ENCODE data around the gene STK17B. TPM values are rescaled to one million over a fixed set of nuclear protein-coding genes. Genes with fewer than 3 reads are reported as not detected.

STK17B gene
- total RNA-seq, 2 experiments from 2014 or later: 175 to 176 TPM

DNA sequence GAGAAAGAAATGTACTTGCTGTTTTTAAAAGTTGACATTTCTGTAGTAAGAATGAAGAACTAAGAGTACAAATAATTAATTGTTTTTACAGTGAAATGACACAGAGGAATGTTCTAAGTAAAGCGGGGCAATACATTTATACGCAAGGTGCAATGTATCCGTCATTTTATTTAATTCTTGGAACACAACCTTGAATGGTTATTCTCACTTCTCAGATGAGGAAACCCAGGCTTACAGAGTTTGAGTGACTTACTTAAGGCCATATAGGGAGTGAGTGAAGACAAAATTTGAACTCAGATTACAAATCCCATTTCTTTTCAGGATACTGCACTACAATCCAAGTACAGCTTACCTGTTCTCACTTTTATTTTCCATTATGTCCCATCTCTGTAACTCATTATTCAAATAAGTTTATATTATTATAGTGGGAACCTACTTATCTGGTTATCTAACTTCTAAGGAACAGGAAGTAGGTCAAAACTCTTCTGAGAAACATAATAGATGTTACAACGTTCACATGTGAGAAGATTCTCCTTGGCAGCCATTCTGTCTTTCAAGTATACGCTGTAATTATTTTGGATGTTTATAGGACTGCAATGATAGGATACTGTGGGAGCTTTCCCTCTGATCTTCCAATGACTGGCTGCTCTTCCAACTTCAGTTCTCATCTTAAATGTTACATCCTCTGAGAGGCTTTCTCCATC, 12.3 kb upstream of the STK17B start:
- ChIA-PET CTCF (interaction anchor here (0.6 to 1.6 kb wide), 7 partner anchors 12 to 75 kb away, joined by 3 to 11 read pairs (median 4); partner anchors contain the start of gene STK17B), POLR2A (interaction anchor here (0.9 to 4.4 kb wide), 8 partner anchors 13 to 93 kb away, joined by 3 to 35 read pairs (median 4); partner anchors contain the start of gene STK17B)
- H3K9me3 Mint-ChIP-seq: peaks cover 9% of the 10 kb centered on the region
- peaks cover 86% of the 10 kb centered on the region for H3K4me1 Mint-ChIP-seq (ENCODE audit: low read depth)
- no peaks in the 10 kb centered on the region for H3K27me3 Mint-ChIP-seq
- no peak for DNase-seq
- peak overlapping the region; percentile 88 for H3K27ac Mint-ChIP-seq
- H3K36me3 Mint-ChIP-seq: peaks cover 4% of the 10 kb centered on the region
- peak overlapping the region; percentile 75 for H3K4me3 Mint-ChIP-seq
- intact Hi-C loops (cut with micrococcal nuclease): loop anchor here (1.0 kb wide), 3 partner anchors 10 to 28 kb away; no protein-coding TSS in a partner anchor

DNA sequence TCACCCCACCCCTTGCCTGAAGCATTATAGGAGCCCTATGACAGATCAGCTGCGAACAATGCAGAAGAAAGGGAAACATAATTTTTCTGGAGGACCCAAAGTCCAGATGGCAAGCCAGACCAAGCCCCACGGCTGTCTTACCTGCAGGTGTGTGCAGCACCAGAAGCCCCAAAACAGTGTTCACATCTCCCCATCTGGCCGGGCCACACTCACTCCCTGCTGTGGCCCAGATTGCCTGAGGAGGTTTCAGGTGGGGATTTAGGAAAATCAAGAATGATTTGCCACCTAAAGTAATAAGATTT, 11.7 kb upstream of the STK17B start:
- intact Hi-C loops (cut with micrococcal nuclease): loop anchor here (1.0 kb wide), 2 partner anchors 17 to 28 kb away; no protein-coding TSS in a partner anchor

DNA sequence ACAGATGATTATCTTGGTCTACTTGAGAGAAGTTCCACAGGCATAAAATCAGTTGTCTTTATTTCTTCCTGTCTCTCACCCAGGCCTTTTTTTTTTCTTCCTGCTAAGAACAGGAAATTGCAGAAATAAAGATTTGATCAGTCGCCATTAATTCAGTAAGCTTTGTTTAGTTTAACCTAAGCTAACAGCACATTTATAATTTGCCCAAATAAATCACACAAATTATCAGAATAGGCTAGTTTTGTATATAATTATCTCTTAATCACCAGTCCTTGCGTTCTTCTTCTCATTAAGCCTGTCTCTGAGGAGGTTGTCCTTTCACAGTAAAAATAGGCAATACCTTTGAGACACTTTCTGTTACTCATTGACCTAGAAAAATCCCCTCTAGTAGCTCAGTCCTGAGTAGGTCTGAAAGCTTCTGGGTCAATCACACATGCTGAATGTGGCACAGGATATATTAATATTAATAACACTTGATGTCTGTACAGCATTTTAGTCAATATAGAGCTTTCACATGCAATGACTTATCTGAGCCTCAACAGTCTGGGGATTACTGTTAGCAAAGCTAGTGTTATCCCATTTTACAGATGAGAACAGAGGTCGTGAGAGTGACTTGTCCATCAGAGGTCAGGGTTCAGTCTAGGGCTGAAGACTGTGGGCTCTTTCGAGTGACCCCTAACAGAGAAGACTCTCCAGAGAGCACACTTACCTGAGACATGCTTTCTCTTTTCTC, 11.2 kb upstream of the STK17B start:
- Mint-ChIP-seq H3K4me3 (peak overlapping the region; percentile 75), H3K36me3 (peaks cover 4% of the 10 kb centered on the region), H3K27me3 (no peaks in the 10 kb centered on the region), H3K9me3 (peaks cover 7% of the 10 kb centered on the region), H3K27ac (peak overlapping the region; percentile 88), H3K4me1 (ENCODE audit: low read depth) (peaks cover 77% of the 10 kb centered on the region)
- intact Hi-C loops (cut with micrococcal nuclease): loop anchor here (1.0 kb wide), 4 partner anchors 8 to 60 kb away; no protein-coding TSS in a partner anchor
- CTCF ChIA-PET: interaction anchor here (0.6 to 1.6 kb wide), 10 partner anchors 11 to 271 kb away, joined by 3 to 11 read pairs (median 4); partner anchors contain the start of gene STK17B
- DNase-seq: no peak
- POLR2A ChIA-PET: interaction anchor here (0.9 to 4.4 kb wide), 13 partner anchors 12 to 623 kb away, joined by 3 to 35 read pairs (median 4); partner anchors contain the start of gene STK17B

More for the DNA sequence above, 11.7 kb upstream of the STK17B start:
- peaks cover 9% of the 10 kb centered on the region for H3K9me3 Mint-ChIP-seq
- peak overlapping the region; percentile 88 for H3K27ac Mint-ChIP-seq
- peak overlapping the region; percentile 75 for H3K4me3 Mint-ChIP-seq
- ChIA-PET POLR2A (interaction anchor here (0.9 to 4.4 kb wide), 11 partner anchors 12 to 525 kb away, joined by 3 to 35 read pairs (median 4); partner anchors contain the start of gene STK17B), CTCF (interaction anchor here (0.6 to 1.6 kb wide), 9 partner anchors 12 to 270 kb away, joined by 3 to 11 read pairs (median 4); partner anchors contain the start of gene STK17B)
- DNase-seq: peak; percentile 24
- peaks cover 4% of the 10 kb centered on the region for H3K36me3 Mint-ChIP-seq
- no peaks in the 10 kb centered on the region for H3K27me3 Mint-ChIP-seq
- H3K4me1 Mint-ChIP-seq (ENCODE audit: low read depth): peaks cover 81% of the 10 kb centered on the region

DNA sequence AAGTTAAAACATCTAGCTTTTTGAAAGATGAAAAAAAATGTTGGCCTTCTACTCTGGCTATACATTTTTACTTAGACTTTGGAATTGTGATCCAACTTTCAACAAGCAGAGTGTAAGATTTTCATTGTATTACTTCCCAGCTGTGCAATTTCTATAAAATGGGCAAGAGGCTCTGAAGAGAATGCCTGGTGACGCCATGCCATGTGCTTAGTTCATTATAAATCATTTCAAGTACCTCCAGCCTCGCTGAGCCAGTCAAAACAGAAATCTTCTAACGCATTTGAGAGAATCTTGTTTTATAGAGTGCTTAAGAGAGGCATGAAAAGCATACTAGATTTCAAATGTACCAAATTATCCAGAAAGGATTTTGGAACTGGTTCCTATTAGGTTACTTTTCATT, 10.1 kb upstream of the STK17B start:
- POLR2A ChIA-PET: interaction anchor here (0.8 to 4.4 kb wide), 6 partner anchors 11 to 621 kb away, joined by 3 to 35 read pairs (median 3); partner anchors contain the start of gene STK17B
- H3K4me3 Mint-ChIP-seq: no peak overlapping the region
- DNase-seq: no peak
- no peaks in the 10 kb centered on the region for H3K9me3 Mint-ChIP-seq
- H3K27ac Mint-ChIP-seq: peak overlapping the region; percentile 88
- CTCF ChIA-PET: interaction anchor here (0.9 to 1.1 kb wide), 2 partner anchors 51 to 78 kb away, joined by 4 to 5 read pairs; no protein-coding TSS in a partner anchor
- intact Hi-C loops (cut with micrococcal nuclease): no loop called here
- peaks cover 79% of the 10 kb centered on the region for H3K4me1 Mint-ChIP-seq (ENCODE audit: low read depth)
- H3K27me3 Mint-ChIP-seq: no peaks in the 10 kb centered on the region
- H3K36me3 Mint-ChIP-seq: no peaks in the 10 kb centered on the region

DNA sequence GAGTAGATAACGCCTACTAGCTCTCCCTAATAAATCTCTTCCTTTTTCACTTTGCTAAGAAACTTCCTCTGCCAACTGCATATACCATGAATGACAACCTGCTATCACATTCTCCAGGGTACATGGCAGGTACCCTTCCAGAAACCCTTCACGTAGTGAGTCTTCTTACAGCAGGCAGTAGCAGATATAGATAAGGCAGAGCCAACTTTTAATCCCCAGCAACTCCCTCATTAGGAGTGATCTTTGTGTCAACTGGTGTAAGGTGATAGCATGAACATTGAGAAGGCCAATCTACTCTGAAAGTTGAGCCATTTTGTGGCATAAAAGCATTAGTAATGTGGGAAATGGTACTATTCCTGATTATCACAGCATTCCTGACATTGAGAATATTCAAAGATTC, 5.7 kb upstream of the STK17B start:
- peak overlapping the region; percentile 85 for H3K27ac Mint-ChIP-seq
- DNase-seq: no peak
- no peaks in the 10 kb centered on the region for H3K27me3 Mint-ChIP-seq
- H3K4me1 Mint-ChIP-seq (ENCODE audit: low read depth): peaks cover 74% of the 10 kb centered on the region
- intact Hi-C loops (cut with micrococcal nuclease): loop anchor here (2.0 to 10.0 kb wide), 4 partner anchors 16 to 1278 kb away; partner anchors contain the start of genes COQ10B and PGAP1
- ChIA-PET POLR2A (interaction anchor here (1.0 to 4.1 kb wide), 9 partner anchors 11 to 102 kb away, joined by 3 to 35 read pairs (median 5); no protein-coding TSS in a partner anchor), CTCF (interaction anchor here (0.9 to 3.2 kb wide), 10 partner anchors 10 to 102 kb away, joined by 3 to 23 read pairs (median 4); no protein-coding TSS in a partner anchor)
- peak overlapping the region; percentile 58 for H3K4me3 Mint-ChIP-seq
- no peaks in the 10 kb centered on the region for H3K9me3 Mint-ChIP-seq
- no peaks in the 10 kb centered on the region for H3K36me3 Mint-ChIP-seq

DNA sequence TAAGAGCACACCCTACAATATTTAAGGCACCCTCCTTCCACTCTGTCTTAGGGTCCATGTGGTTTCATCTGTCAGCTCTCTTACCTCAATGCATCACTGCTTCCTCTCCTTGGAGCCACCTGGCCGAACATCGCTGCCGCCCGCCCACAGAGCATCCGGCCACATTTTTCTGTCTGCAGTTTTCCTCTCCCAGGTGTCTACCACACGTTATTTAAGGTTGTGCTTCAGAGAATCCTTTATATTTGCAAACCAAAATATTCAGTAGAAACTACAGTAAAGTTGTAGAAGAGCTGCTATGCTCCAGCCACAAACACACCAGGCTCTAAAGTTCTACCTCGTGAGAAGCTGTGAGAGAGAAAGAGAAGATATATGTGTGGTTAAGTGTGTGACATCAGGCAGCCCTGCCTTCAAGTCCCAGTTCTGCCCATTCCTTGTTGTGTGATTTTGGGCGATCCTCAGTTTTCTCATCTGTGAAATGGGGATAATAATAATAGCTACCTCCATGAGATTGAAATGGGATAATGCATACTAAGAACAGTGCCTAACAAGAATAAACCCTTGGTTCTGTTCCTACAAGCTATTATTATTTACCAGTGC, 4.9 kb upstream of the STK17B start:
- Mint-ChIP-seq H3K4me1 (ENCODE audit: low read depth) (peaks cover 68% of the 10 kb centered on the region), H3K9me3 (no peaks in the 10 kb centered on the region), H3K36me3 (no peaks in the 10 kb centered on the region), H3K27ac (peak overlapping the region; percentile 85), H3K27me3 (no peaks in the 10 kb centered on the region), H3K4me3 (peak overlapping the region; percentile 58)
- peak; percentile 91 for DNase-seq
- intact Hi-C loops (cut with micrococcal nuclease): loop anchor here (1.0 to 10.0 kb wide), 7 partner anchors 15 to 1279 kb away; partner anchors contain the start of genes COQ10B and PGAP1
- ChIA-PET CTCF (interaction anchor here (0.7 to 3.2 kb wide), 10 partner anchors 9 to 99 kb away, joined by 3 to 23 read pairs (median 4); no protein-coding TSS in a partner anchor), POLR2A (interaction anchor here (1.0 to 4.1 kb wide), 9 partner anchors 10 to 103 kb away, joined by 3 to 35 read pairs (median 5); no protein-coding TSS in a partner anchor)

DNA sequence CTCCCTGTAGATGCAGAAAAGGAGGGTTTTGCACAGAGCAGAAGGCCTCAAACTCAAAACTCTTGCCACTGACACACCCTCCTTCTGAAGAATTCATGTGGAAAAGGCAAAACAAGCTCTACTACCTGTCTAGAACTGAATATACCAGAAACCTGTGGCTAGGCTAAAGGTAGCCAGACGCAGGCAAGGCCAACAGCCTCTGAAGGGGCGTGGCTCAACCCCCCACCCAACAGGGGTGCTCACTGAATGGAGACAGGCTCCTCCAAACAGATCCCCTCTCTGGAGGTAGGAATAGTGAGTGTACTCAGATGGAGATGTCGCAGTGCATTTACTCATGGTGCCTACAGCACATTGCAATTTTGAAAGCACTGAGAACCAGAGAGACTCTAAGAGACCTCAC, 3.0 kb upstream of the STK17B start:
- ChIA-PET CTCF (no interaction called here), POLR2A (interaction anchor here (0.7 to 1.0 kb wide), 3 partner anchors 30 to 85 kb away, joined by 4 to 6 read pairs (median 5); no protein-coding TSS in a partner anchor)
- peak overlapping the region; percentile 59 for H3K4me3 Mint-ChIP-seq
- DNase-seq: peak; percentile 59
- peaks cover 13% of the 10 kb centered on the region for H3K36me3 Mint-ChIP-seq
- H3K27me3 Mint-ChIP-seq: no peaks in the 10 kb centered on the region
- no peaks in the 10 kb centered on the region for H3K9me3 Mint-ChIP-seq
- H3K27ac Mint-ChIP-seq: peak overlapping the region; percentile 54
- intact Hi-C loops (cut with micrococcal nuclease): loop anchor here (1.0 to 10.0 kb wide), 3 partner anchors 8 to 1280 kb away; partner anchors contain the start of genes COQ10B and PGAP1
- H3K4me1 Mint-ChIP-seq (ENCODE audit: low read depth): peaks cover 54% of the 10 kb centered on the region

DNA sequence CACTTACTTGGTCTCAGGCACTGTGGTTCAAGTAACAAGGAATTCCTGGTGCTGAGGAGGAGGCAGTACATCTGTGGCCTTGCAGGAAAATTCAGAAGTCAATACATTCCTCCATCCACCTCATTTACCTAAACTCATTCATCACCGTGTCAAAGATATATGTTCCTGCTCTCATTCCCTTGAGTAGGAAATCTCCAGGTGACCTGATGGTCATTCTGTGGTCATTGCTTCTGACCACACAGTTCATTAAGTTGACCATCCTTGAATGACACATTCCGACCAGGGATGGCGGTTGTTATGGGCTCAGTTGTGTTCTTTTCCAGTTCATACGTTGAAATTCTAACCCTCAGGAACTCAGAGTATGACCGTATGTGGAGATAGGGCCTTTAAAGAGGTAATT, 2.1 kb upstream of the STK17B start:
- Mint-ChIP-seq H3K4me1 (ENCODE audit: low read depth) (peaks cover 46% of the 10 kb centered on the region), H3K4me3 (peak overlapping the region; percentile 79), H3K27me3 (no peaks in the 10 kb centered on the region), H3K9me3 (no peaks in the 10 kb centered on the region), H3K36me3 (peaks cover 21% of the 10 kb centered on the region), H3K27ac (peak overlapping the region; percentile 54)
- intact Hi-C loops (cut with micrococcal nuclease): loop anchor here (10.0 kb wide), 2 partner anchors 751 to 1281 kb away; partner anchors contain the start of genes COQ10B and PGAP1
- POLR2A ChIA-PET: no interaction called here
- no peak for DNase-seq
- CTCF ChIA-PET: no interaction called here

DNA sequence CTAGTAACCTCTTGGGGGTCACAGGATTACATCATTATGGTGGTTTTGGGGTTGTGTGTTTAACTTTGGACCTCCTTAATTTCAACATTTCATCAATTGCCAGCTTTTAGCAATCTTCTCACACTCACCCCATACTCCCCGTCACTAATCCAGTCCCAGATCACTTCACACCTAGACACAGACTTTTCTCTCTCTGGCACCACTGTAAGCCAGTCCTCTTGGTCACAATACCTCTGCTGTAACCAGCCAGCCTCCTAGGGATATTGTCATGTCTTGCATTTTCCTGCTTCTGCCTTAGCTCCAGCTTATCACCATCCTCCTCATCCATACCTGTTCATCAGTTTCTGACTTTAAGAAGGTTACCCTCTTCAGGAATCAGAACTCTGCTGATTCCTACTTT, 1.6 kb upstream of the STK17B start:
- Mint-ChIP-seq H3K9me3 (no peaks in the 10 kb centered on the region), H3K27ac (peak overlapping the region; percentile 54), H3K27me3 (no peaks in the 10 kb centered on the region), H3K36me3 (peaks cover 26% of the 10 kb centered on the region), H3K4me3 (peak overlapping the region; percentile 79), H3K4me1 (ENCODE audit: low read depth) (peaks cover 46% of the 10 kb centered on the region)
- DNase-seq: no peak
- CTCF ChIA-PET: no interaction called here
- intact Hi-C loops (cut with micrococcal nuclease): loop anchor here (10.0 kb wide), 2 partner anchors 752 to 1282 kb away; partner anchors contain the start of genes COQ10B and PGAP1
- POLR2A ChIA-PET: interaction anchor here (4.5 kb wide), 1 partner anchor 9 kb away, joined by 35 read pairs; no protein-coding TSS in a partner anchor

DNA sequence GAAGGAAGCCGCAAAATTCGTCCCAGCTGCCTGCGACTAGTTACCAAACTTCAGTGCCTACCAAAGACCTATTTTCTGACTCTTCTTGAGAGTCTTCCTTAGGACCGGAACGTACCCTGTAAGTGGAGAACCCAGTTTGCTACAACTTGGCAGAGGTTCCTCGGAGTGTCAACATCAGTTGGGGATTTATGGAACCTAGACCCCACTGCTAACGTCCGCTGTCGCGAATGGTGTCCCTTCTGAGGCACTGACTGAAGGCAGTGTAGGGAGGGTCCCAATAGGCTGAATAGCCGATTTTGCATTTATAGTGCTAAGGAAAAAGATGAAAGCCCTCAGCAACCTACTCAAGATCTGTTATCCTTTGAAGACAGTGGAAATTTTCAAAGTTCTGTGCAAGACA, 568 bp upstream of the STK17B start:
- no peak for DNase-seq
- ChIA-PET CTCF (interaction anchor here (0.7 to 2.9 kb wide), 4 partner anchors 9 to 104 kb away, joined by 3 to 13 read pairs (median 4); no protein-coding TSS in a partner anchor), POLR2A (interaction anchor here (1.0 to 4.5 kb wide), 13 partner anchors 10 to 104 kb away, joined by 3 to 67 read pairs (median 9); no protein-coding TSS in a partner anchor)
- H3K4me3 Mint-ChIP-seq: peak overlapping the region; percentile 79
- intact Hi-C loops (cut with micrococcal nuclease): loop anchor here (2.0 to 10.0 kb wide), 4 partner anchors 105 to 1283 kb away; partner anchors contain the start of genes COQ10B, PGAP1 and SLC39A10
- H3K9me3 Mint-ChIP-seq: no peaks in the 10 kb centered on the region
- H3K27ac Mint-ChIP-seq: peak overlapping the region; percentile 77
- H3K36me3 Mint-ChIP-seq: peaks cover 34% of the 10 kb centered on the region
- peaks cover 43% of the 10 kb centered on the region for H3K4me1 Mint-ChIP-seq (ENCODE audit: low read depth)
- no peaks in the 10 kb centered on the region for H3K27me3 Mint-ChIP-seq

All from activated CD4-positive, alpha-beta memory T cell treated with anti-CD3 and anti-CD28 coated beads for 36 hours (primary cell).